ENCODE data around the gene SEC11A. TPM values are rescaled to one million over a fixed set of nuclear protein-coding genes. Genes with fewer than 3 reads are reported as not detected.
A peak's percentile ranks its signal among the peaks of the same experiment; 100 is the strongest.

Gene SEC11A
- total RNA-seq, 1 donor: 292 TPM

- no peak for DNase-seq (ENCODE audit: low read depth)
- H3K4me3 ChIP-seq (ENCODE audit: low read depth, low read length): no peak overlapping the region
- TF ChIP-seq, protein P1, sequence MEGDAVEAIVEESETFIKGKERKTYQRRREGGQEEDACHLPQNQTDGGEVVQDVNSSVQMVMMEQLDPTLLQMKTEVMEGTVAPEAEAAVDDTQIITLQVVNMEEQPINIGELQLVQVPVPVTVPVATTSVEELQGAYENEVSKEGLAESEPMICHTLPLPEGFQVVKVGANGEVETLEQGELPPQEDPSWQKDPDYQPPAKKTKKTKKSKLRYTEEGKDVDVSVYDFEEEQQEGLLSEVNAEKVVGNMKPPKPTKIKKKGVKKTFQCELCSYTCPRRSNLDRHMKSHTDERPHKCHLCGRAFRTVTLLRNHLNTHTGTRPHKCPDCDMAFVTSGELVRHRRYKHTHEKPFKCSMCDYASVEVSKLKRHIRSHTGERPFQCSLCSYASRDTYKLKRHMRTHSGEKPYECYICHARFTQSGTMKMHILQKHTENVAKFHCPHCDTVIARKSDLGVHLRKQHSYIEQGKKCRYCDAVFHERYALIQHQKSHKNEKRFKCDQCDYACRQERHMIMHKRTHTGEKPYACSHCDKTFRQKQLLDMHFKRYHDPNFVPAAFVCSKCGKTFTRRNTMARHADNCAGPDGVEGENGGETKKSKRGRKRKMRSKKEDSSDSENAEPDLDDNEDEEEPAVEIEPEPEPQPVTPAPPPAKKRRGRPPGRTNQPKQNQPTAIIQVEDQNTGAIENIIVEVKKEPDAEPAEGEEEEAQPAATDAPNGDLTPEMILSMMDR (IDR thresholded peaks at IDR 0.05; ENCODE audit: insufficient read depth, low read length): no peak
Measured at GRCh38 chr15:84661001-84661400, 54.9 kb downstream of the SEC11A start.

DNA sequence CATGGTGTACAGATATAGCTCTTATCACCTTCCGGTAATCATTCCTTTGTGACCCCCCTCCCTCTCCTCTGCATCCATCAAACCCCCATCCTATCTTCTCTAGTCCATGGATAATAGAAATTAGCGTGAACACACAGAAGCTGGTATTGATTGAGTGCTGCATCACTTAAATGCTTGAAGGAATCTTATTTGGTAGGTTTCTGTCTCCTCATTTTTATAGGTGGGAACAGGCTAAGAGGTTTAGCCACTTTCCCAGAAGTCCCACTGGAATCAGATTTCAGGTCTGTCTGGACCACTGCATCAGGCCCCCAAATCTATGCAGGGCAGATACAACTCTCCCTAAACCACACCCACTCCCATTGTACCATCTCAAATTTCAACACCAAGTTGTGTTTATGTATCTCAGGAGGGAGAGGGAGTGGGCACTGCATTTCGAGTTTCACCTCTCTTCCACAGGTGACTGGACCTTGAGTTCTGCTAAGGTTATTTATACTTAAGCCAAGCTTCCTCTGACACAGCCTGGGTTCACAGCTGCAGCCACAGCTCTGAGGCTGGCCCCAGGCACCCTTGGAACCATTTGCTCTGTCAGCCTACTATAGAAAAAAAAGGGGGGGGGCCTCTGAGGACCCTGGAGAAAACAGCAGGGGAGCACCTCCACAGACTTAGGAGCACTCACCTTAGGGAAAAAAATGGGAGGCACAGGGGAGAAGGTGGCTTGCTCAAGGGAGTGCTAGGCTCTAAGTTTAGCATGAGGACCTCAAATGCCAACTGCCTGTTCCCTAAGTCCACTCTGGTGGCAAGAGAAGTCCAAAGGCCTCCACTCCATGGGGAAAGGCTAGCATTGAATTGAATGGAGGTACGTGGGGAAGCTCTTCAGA lies 55.8 kb downstream of the SEC11A start:
- H3K4me3 ChIP-seq (ENCODE audit: low read depth, low read length): no peak overlapping the region
- TF ChIP-seq, protein P1 (IDR thresholded peaks at IDR 0.05; ENCODE audit: insufficient read depth, low read length): no peak
- DNase-seq (ENCODE audit: low read depth): no peak

GRCh38 chr15:84658788-84659411 lies 57.0 kb downstream of the SEC11A start:
- TF ChIP-seq, protein P1 (IDR thresholded peaks at IDR 0.05; ENCODE audit: insufficient read depth, low read length): no peak
- peak overlapping the region; percentile 58 for H3K4me3 ChIP-seq (ENCODE audit: low read depth, low read length)
- DNase-seq (ENCODE audit: low read depth): no peak

GRCh38 chr15:84658080-84658787 lies 57.7 kb downstream of the SEC11A start, which contains the start of gene NMB:
TSS of gene NMB (minus strand) at chr15:84658199. CDS start at chr15:84658152, 47 bp downstream.
- peak; percentile 53 for DNase-seq (ENCODE audit: low read depth)
- TF ChIP-seq, protein P1 (IDR thresholded peaks at IDR 0.05; ENCODE audit: insufficient read depth, low read length): peak; percentile 67
- peak within 1 kb of the TSS; percentile 58 for H3K4me3 ChIP-seq (ENCODE audit: low read depth, low read length)

- peak overlapping the region; percentile 58 for H3K4me3 ChIP-seq (ENCODE audit: low read depth, low read length)
- no peak for DNase-seq (ENCODE audit: low read depth)
- TF ChIP-seq, protein P1 (IDR thresholded peaks at IDR 0.05; ENCODE audit: insufficient read depth, low read length): no peak
Measured at GRCh38 chr15:84657748-84658079, 58.2 kb downstream of the SEC11A start.

GRCh38 chr15:84656972-84657371 lies 59.0 kb downstream of the SEC11A start:
- TF ChIP-seq, protein P1 (IDR thresholded peaks at IDR 0.05; ENCODE audit: insufficient read depth, low read length): no peak
- DNase-seq (ENCODE audit: low read depth): no peak
- H3K4me3 ChIP-seq (ENCODE audit: low read depth, low read length): no peak overlapping the region

All from fibroblast of the aortic adventitia (primary cell).